GM12875 (cell line): ENCODE data around the gene CLECL1.
"Not testable (repeated sequence)": the region's sequence is repeated elsewhere in the genome, so short reads cannot be mapped to it uniquely, and the experiment has no call there.

ENCODE experiments used
- H3K4me3 ChIP-seq: one replicate; pipeline ENCODE4 v1.5.1; 2011; ENCODE audit warnings: low read depth, low read length, control low read depth
- TF ChIP-seq, protein P1 (sequence below): IDR thresholded peaks from 2 replicates; pipeline ENCODE4 v1.5.1; 2011; ENCODE audit warnings: low read depth, mild to moderate bottlenecking, control low read depth, inconsistent platforms, low read length, moderate library complexity, borderline replicate concordance; ENCODE audit not compliant: insufficient read depth

CLECL1 gene

DNA sequence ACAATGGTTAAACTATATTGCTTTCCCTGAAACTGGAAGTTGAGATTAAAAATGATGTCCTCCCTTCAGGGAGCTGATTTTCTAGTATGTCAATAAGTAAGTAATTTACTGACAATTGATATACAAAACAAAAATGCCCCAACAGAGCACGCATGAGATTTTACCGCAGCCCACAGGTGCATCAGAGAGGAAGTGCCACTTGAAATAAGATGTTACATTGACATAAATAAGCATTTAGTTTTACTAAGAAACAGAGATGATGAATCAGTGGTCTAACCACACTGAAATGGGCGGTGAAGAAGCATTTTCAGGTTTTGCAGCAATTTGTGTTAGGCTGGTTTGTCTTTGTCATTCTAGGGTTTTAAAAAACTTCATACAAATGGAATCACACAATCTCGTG, 8.8 kb upstream of the CLECL1 start:
- no peak overlapping the region for H3K4me3 ChIP-seq
- TF ChIP-seq, protein P1, sequence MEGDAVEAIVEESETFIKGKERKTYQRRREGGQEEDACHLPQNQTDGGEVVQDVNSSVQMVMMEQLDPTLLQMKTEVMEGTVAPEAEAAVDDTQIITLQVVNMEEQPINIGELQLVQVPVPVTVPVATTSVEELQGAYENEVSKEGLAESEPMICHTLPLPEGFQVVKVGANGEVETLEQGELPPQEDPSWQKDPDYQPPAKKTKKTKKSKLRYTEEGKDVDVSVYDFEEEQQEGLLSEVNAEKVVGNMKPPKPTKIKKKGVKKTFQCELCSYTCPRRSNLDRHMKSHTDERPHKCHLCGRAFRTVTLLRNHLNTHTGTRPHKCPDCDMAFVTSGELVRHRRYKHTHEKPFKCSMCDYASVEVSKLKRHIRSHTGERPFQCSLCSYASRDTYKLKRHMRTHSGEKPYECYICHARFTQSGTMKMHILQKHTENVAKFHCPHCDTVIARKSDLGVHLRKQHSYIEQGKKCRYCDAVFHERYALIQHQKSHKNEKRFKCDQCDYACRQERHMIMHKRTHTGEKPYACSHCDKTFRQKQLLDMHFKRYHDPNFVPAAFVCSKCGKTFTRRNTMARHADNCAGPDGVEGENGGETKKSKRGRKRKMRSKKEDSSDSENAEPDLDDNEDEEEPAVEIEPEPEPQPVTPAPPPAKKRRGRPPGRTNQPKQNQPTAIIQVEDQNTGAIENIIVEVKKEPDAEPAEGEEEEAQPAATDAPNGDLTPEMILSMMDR = no peak

- H3K4me3 ChIP-seq = no peak overlapping the region
- TF ChIP-seq, protein P1 = no peak
These were observed 7.3 kb upstream of the CLECL1 start for GRCh38 chr12:9740106-9740750.

GRCh38 chr12:9739404-9740105, 6.7 kb upstream of the CLECL1 start:
- not testable (repeated sequence) for H3K4me3 ChIP-seq

DNA sequence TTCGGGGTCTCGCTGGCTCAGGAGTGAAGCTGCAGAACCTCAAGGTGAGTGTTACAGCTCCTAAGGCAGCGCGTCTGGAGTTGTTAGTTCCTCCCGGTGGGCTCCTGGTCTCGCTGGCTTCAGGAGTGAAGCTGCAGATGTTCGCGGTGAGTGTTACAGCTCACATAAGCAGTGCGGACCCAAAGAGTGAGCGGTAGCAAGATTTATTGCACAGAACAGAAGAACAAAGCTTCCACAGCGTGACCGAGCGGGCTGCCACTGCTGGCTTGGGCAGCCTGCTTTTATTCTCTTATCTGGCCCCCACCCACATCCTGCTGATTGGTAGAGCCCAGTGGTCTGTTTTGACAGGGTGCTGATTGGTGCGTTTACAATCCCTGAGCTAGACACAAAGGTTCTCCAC, 6.0 kb upstream of the CLECL1 start:
- H3K4me3 ChIP-seq = not testable (repeated sequence)

DNA sequence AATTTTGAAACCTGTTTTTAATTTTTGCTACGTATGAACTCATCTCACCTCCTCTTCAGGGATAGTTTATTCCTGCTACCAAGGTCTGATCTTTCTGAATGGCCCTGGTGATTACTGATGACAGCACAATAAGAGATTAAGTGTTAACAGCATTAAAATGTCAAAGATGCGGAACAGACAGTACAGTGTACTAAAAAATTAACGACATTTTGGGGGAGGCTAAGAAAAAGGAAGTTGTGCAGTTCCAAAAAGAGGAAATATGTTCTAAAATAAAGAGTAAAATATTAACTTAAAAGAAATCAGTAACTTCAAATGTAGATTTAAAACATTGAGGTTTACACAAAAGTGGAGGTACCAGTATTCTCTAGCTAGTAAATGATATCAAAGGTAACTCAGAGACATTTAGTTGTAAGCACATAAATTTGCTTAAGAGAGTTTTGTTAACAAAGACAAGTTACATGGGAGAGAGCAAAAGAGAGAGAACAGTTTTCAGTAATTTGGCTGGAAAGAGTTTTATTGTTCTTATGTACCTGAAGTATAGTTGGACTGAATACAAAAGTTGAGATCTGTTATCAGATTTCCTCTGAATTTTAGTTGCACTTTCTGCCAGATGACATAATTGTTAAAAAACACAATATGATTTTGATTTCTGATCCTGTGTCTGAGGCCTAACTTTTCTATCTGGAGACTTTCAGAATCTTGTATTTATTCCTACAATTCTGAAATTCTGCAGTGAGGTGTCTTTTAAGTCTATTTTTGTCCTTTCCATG, 4.2 kb upstream of the CLECL1 start:
- no peak overlapping the region for H3K4me3 ChIP-seq
- TF ChIP-seq, protein P1 = no peak

GRCh38 chr12:9735601-9736000, 2.7 kb upstream of the CLECL1 start:
- TF ChIP-seq, protein P1 = no peak
- no peak overlapping the region for H3K4me3 ChIP-seq

DNA sequence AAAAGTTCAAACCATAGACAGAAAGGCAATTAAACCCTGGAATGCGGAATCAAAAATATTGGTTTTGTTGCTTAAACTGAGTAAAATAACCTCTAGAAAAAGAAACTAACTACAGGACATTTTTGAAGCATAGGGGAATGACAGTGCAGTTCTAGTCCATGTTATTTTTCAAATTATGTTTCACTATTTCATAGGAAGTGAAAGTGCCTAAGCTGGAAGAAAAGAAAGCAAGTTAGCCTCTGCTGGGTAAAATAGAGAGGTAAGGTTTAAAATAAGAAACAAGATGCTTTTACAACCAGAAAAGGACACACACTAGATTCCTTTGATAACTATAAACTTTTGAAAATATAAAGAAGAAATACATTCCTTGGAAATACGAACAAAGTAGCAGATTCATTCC, 1.1 kb downstream of the CLECL1 start:
- no peak overlapping the region for H3K4me3 ChIP-seq
- TF ChIP-seq, protein P1 = no peak

- TF ChIP-seq, protein P1 = no peak
- H3K4me3 ChIP-seq = no peak overlapping the region
These were observed 1.5 kb downstream of the CLECL1 start for GRCh38 chr12:9731393-9731792.
